ENCODE measurements around the gene SPRYD3. TPM values are rescaled to one million over a fixed set of nuclear protein-coding genes. Genes with fewer than 3 reads are reported as not detected.
A peak's percentile ranks its signal among the peaks of the same experiment; 100 is the strongest.

The SPRYD3 gene
- total and polyA plus RNA-seq, 2 experiments from 2014 or later, result 4.3 to 5.4 TPM

DNA sequence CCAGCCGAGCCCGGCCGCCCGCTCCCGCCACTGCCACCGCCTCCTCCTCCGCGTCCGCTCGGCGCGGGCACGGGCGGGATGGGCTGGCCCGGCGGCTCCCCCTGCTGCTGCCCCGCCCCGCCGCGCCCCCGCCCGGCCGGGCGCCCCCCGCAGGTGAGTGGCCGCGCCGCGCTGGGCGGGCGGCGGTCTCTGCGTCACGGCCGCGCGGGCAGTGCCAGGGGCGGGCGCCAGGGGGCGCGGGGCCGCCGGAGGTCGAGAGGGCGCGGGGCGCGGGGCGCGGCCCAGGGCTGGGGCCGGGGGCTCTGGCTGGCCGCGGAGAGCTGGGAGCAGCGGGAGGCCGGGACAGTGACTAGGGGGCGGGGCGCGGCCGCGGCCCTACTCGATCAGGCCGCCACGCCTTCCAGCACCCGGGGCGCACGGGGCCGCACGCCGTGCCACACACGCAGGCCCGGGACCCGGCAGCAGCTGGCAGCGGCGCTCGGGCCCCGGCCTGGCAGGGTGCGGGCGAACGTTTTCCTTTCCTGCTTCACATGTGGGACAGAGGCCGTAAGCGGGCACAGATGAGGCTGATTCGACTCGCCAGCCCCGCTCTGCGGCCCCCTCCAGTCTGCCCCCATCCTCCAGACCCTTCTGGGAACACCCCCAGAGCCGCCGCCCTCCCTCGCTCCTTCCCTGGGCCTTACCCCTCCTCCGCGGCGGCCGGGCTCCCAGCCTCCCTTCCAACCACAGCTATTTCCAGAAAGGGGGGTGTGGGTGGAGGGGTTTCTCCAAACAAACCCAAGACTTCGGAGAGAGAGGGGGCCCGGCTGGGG lies 31.8 kb downstream of the SPRYD3 start:
- Mint-ChIP-seq H3K27ac (no peak overlapping the region), H3K4me3 (peak overlapping the region; percentile 66), H3K36me3 (ENCODE audit: low read depth) (peaks cover 20% of the 10 kb centered on the region), H3K27me3 (ENCODE audit: insufficient read depth, low read depth, poor library complexity) (peaks cover 55% of the 10 kb centered on the region), H3K4me1 (peaks cover 74% of the 10 kb centered on the region), H3K9me3 (peaks cover 5% of the 10 kb centered on the region; the same call in 2 of the 3 replicates)
- Histone ChIP-seq H3K4me1 (ENCODE audit: insufficient read depth) (peaks cover 79% of the 10 kb centered on the region), H3K27ac (ENCODE audit: low read depth) (peak overlapping the region; percentile 97), H3K4me2 (peak overlapping the region; percentile 89), H3K4me3 (peak overlapping the region; percentile 64), H3K27me3 (ENCODE audit: insufficient read depth) (peaks cover 32% of the 10 kb centered on the region), H4K20me1 (replicated peaks; ENCODE audit: insufficient read depth) (peaks cover 13% of the 10 kb centered on the region), H3F3A (replicated peaks; ENCODE audit: low read depth) (peaks cover 50% of the 10 kb centered on the region), H3K9me2 (ENCODE audit: insufficient read depth) (no peaks in the 10 kb centered on the region), H3K79me2 (replicated peaks; ENCODE audit: insufficient read depth) (peaks cover 14% of the 10 kb centered on the region; the same call in 1 of the 2 replicates), H2AFZ (no peak overlapping the region), H3K36me3 (ENCODE audit: insufficient read depth) (no peaks in the 10 kb centered on the region; the same call in 1 of the 2 replicates)
- ATAC-seq, result peak; percentile 11
- peak; percentile 86 for DNase-seq (ENCODE audit: low spot score)
- TF ChIP-seq, protein P1, sequence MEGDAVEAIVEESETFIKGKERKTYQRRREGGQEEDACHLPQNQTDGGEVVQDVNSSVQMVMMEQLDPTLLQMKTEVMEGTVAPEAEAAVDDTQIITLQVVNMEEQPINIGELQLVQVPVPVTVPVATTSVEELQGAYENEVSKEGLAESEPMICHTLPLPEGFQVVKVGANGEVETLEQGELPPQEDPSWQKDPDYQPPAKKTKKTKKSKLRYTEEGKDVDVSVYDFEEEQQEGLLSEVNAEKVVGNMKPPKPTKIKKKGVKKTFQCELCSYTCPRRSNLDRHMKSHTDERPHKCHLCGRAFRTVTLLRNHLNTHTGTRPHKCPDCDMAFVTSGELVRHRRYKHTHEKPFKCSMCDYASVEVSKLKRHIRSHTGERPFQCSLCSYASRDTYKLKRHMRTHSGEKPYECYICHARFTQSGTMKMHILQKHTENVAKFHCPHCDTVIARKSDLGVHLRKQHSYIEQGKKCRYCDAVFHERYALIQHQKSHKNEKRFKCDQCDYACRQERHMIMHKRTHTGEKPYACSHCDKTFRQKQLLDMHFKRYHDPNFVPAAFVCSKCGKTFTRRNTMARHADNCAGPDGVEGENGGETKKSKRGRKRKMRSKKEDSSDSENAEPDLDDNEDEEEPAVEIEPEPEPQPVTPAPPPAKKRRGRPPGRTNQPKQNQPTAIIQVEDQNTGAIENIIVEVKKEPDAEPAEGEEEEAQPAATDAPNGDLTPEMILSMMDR (conservative IDR thresholded peaks at IDR 0.05; ENCODE audit: low read depth in 2 of 2), result peak in 1 of 2 experiments; percentile 48; a peak in 2 of 4 replicates
- no peak for TF ChIP-seq NANOG (IDR thresholded peaks at IDR 0.05; ENCODE audit: borderline replicate concordance)

DNA sequence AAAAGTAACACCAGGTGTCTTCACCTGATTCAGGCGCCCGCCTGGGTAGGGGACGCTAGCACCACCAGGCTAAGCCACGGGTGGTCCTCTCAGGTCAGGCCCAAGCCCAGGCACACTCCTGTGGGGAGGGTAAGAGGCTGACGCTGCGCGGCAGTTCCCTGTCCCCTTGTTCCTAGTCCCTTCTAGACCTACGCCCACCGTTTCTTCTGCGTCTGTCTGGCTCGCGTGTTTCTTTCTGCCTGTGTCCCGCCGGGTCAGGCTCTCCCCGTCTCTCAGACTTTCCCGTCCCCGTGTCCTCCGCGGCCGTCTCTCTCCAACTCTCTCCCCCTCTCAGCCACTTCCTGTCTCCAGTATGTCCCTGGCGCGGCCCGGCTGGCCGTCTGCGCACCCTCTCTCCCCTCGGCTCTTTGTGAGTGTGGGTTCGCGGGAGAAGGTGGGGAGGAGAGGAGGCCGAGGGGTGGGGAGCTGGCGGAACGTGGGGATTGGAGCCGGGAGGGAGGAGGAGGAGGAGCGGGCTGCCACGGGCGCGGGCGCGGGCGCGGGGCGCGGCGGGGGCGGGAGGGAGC lies 32.5 kb downstream of the SPRYD3 start:
- Histone ChIP-seq H3K4me1 (ENCODE audit: insufficient read depth) (peaks cover 80% of the 10 kb centered on the region), H3K36me3 (ENCODE audit: insufficient read depth) (no peaks in the 10 kb centered on the region; the same call in 1 of the 2 replicates), H3K79me2 (replicated peaks; ENCODE audit: insufficient read depth) (peaks cover 12% of the 10 kb centered on the region; the same call in 1 of the 2 replicates), H3K4me3 (peak overlapping the region; percentile 85), H3K27ac (ENCODE audit: low read depth) (0 out of 2 replicates have a peak overlapping the region, but pooled peaks have one; percentile 69), H3F3A (replicated peaks; ENCODE audit: low read depth) (peaks cover 54% of the 10 kb centered on the region), H4K20me1 (replicated peaks; ENCODE audit: insufficient read depth) (peaks cover 13% of the 10 kb centered on the region), H2AFZ (no peak overlapping the region), H3K4me2 (peak overlapping the region; percentile 95), H3K9me2 (ENCODE audit: insufficient read depth) (no peaks in the 10 kb centered on the region), H3K27me3 (ENCODE audit: insufficient read depth) (peaks cover 32% of the 10 kb centered on the region)
- Mint-ChIP-seq H3K27me3 (ENCODE audit: insufficient read depth, low read depth, poor library complexity) (peaks cover 57% of the 10 kb centered on the region), H3K36me3 (ENCODE audit: low read depth) (peaks cover 20% of the 10 kb centered on the region), H3K4me1 (peaks cover 73% of the 10 kb centered on the region), H3K4me3 (peak overlapping the region; percentile 91), H3K9me3 (peaks cover 5% of the 10 kb centered on the region; the same call in 2 of the 3 replicates), H3K27ac (peak overlapping the region; percentile 80)
- DNase-seq (ENCODE audit: low spot score) (peak; percentile 79), ATAC-seq (peak; percentile 6)
- TF ChIP-seq POLR2AphosphoS5 (IDR thresholded peaks at IDR 0.05; ENCODE audit: low read depth), result peak; percentile 46; the same call in 1 of the 2 replicates
- no peak for TF ChIP-seq STAT1 (IDR thresholded peaks at IDR 0.05; ENCODE audit: unreplicated experiment)
- TF ChIP-seq, protein P1 (conservative IDR thresholded peaks at IDR 0.05; ENCODE audit: low read depth in 2 of 2), result no peak

Measured in GM23338 (cell line).